Peyer's patch (tissue), 4 donors: ENCODE results near the gene AKAIN1. TPM values are rescaled to one million over a fixed set of nuclear protein-coding genes. Genes with fewer than 3 reads are reported as not detected.
A peak's percentile ranks its signal among the peaks of the same experiment; 100 is the strongest.

Experiments used
- DNase-seq, 3 donors: peaks; one replicate each; pipeline ENCODE4 v3.0.0-alpha.2; 2017 to 2019
- H3K27ac ChIP-seq, 4 donors: fragments of 200-600 bp; sonication (generic); one replicate each; pipeline ENCODE4 v1.5.1; 2016 to 2019
- H3K27me3 ChIP-seq, 2 donors: fragments of 200-600 bp; sonication (generic); one replicate each; pipeline ENCODE4 v1.5.1; 2019
- H3K36me3 ChIP-seq, 3 donors: fragments of 200-600 bp; sonication (generic); one replicate each; pipeline ENCODE4 v1.5.1; 2016 to 2019
- H3K4me1 ChIP-seq, 4 donors: fragments of 200-600 bp; sonication (generic); one replicate each; pipeline ENCODE4 v1.5.1; 2016 to 2019
- H3K4me3 ChIP-seq, 4 donors: fragments of 200-600 bp; sonication (generic); 1 replicate in 3 of 4; 2 replicates in 1 of 4; pipeline ENCODE4 v1.5.1; 2016 to 2019; ENCODE audit warnings: mild to moderate bottlenecking in 1 of 4
- H3K9me3 ChIP-seq, 4 donors: fragments of 200-600 bp; sonication (generic); one replicate each; pipeline ENCODE4 v1.5.1; 2016 to 2019; ENCODE audit warnings: mild to moderate bottlenecking in 1 of 4
- POLR2A ChIP-seq, 2 donors: fragments of 450-650 bp; IDR thresholded peaks; one replicate each; pipeline ENCODE4 v1.5.1; 2017; ENCODE audit warnings: antibody characterized with exemption in 2 of 2, mild to moderate bottlenecking in 2 of 2, moderate library complexity in 2 of 2
- total RNA-seq, 4 donors: library from RNA; depleted of rRNA; stranded (reverse); fragments of >200 nt; gene quantifications; one replicate each; pipeline ENCODE4 v1.1.0, GENCODE V29; 2016
- TF ChIP-seq, protein P1 (sequence below), 6 experiments: fragments of 450-650 bp in 4 of 6; fragments of 200-600 bp in 2 of 6; sonication (generic) in 1 of 6; IDR thresholded peaks; one replicate each; pipeline ENCODE4 v1.5.1; 2017 to 2019; ENCODE audit warnings: antibody characterized with exemption in 6 of 6, mild to moderate bottlenecking in 3 of 6, moderate library complexity in 1 of 6

The AKAIN1 gene
- total RNA-seq, 4 donors from 2014 or later, result not detected

DNA sequence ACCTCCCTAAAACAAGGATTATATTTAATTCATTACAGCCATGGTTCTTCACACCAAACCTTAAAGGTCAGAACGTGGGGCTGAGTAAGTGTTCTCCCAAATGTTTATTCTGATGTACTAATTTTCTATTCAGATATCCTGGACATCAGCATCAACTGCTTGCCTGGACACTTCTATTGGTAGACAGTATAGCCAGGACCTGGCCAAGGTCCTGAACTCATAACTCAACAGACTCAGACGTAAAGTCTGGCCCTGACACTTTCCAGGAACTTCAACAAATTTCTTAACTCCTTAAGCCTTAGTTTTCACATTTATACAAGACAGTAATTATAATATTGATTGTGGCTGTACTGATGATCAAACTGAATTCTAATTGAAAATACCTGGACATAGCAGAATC is 89.1 kb downstream of the AKAIN1 start:
- TF ChIP-seq POLR2A (IDR thresholded peaks at IDR 0.05), result no peak
- TF ChIP-seq, protein P1, sequence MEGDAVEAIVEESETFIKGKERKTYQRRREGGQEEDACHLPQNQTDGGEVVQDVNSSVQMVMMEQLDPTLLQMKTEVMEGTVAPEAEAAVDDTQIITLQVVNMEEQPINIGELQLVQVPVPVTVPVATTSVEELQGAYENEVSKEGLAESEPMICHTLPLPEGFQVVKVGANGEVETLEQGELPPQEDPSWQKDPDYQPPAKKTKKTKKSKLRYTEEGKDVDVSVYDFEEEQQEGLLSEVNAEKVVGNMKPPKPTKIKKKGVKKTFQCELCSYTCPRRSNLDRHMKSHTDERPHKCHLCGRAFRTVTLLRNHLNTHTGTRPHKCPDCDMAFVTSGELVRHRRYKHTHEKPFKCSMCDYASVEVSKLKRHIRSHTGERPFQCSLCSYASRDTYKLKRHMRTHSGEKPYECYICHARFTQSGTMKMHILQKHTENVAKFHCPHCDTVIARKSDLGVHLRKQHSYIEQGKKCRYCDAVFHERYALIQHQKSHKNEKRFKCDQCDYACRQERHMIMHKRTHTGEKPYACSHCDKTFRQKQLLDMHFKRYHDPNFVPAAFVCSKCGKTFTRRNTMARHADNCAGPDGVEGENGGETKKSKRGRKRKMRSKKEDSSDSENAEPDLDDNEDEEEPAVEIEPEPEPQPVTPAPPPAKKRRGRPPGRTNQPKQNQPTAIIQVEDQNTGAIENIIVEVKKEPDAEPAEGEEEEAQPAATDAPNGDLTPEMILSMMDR (IDR thresholded peaks at IDR 0.05), result no peak
- Histone ChIP-seq H3K36me3 (no peaks in the 10 kb centered on the region), H3K27ac (no peak overlapping the region), H3K4me1 (no peaks in the 10 kb centered on the region), H3K4me3 (no peak overlapping the region), H3K9me3 (no peaks in the 10 kb centered on the region), H3K27me3 (no peaks in the 10 kb centered on the region)
- no peak for DNase-seq

GRCh38 chr18:5106730-5107129 is 90.3 kb downstream of the AKAIN1 start:
- TF ChIP-seq, protein P1 (IDR thresholded peaks at IDR 0.05), result no peak
- no peak for TF ChIP-seq POLR2A (IDR thresholded peaks at IDR 0.05)

GRCh38 chr18:5104246-5104645 is 92.8 kb downstream of the AKAIN1 start:
- Histone ChIP-seq H3K27ac (no peak overlapping the region), H3K4me1 (no peaks in the 10 kb centered on the region), H3K27me3 (no peaks in the 10 kb centered on the region), H3K4me3 (no peak overlapping the region), H3K9me3 (no peaks in the 10 kb centered on the region), H3K36me3 (no peaks in the 10 kb centered on the region)
- TF ChIP-seq, protein P1 (IDR thresholded peaks at IDR 0.05), result no peak
- TF ChIP-seq POLR2A (IDR thresholded peaks at IDR 0.05), result no peak
- no peak for DNase-seq

More at GRCh38 chr18:5106730-5107129, 90.3 kb downstream of the AKAIN1 start:
- Histone ChIP-seq H3K27ac (no peak overlapping the region), H3K27me3 (no peaks in the 10 kb centered on the region), H3K4me1 (no peaks in the 10 kb centered on the region), H3K9me3 (no peaks in the 10 kb centered on the region), H3K4me3 (no peak overlapping the region), H3K36me3 (no peaks in the 10 kb centered on the region)
- DNase-seq, result no peak

DNA sequence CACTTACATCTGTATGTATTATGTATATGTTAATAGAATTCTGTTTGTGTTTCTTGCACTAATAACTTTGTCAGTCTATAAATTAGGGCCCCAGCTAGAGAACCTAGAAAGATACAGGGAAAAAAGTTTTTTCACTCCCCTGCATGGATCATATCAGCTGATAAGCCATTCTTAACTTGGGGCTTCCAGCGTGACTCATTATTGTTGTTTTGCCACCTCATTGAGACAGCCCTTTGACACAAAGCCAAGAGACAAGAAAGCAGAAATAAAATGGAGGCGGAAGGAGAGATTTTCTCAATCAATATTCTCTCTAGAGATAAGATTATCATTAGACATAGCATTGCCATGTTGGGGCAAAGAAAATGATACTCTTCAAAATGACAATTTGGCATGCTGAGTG is 93.4 kb downstream of the AKAIN1 start:
- H3K4me1 ChIP-seq, result no peaks in the 10 kb centered on the region
- H3K4me3 ChIP-seq, result no peak overlapping the region
- no peaks in the 10 kb centered on the region for H3K9me3 ChIP-seq
- no peak overlapping the region for H3K27ac ChIP-seq
- H3K27me3 ChIP-seq, result no peaks in the 10 kb centered on the region
- no peaks in the 10 kb centered on the region for H3K36me3 ChIP-seq
- TF ChIP-seq POLR2A (IDR thresholded peaks at IDR 0.05), result no peak
- TF ChIP-seq, protein P1 (IDR thresholded peaks at IDR 0.05), result no peak
- DNase-seq, result no peak

DNA sequence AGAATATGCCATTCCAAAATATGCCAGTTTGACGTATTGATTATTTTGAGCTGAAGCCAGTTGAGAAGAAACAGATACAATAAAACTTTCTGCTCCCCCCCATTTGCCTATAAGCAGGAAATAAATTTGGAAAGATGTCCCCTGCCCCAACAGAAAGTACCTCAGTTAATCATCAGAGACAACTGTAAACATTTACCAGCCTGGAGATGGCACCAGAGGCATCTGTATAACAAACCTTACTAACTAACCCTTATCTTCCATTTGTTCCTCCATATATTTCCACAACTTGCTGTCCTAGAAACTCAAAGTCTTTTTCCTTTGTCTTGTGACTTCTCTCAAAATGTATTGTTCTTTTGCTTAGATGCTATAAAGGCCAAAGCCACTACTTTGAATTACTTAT is 93.8 kb downstream of the AKAIN1 start:
- TF ChIP-seq, protein P1 (IDR thresholded peaks at IDR 0.05), result peak in 1 of 6 experiments; percentile 4
- no peak for TF ChIP-seq POLR2A (IDR thresholded peaks at IDR 0.05)
- Histone ChIP-seq H3K36me3 (no peaks in the 10 kb centered on the region), H3K27ac (no peak overlapping the region), H3K4me1 (no peaks in the 10 kb centered on the region), H3K27me3 (no peaks in the 10 kb centered on the region), H3K4me3 (no peak overlapping the region), H3K9me3 (no peaks in the 10 kb centered on the region)
- DNase-seq, result no peak

- H3K36me3 ChIP-seq, result no peaks in the 10 kb centered on the region
- H3K27ac ChIP-seq, result no peak overlapping the region
- H3K4me1 ChIP-seq, result no peaks in the 10 kb centered on the region
- no peaks in the 10 kb centered on the region for H3K9me3 ChIP-seq
- TF ChIP-seq POLR2A (IDR thresholded peaks at IDR 0.05), result no peak
- TF ChIP-seq, protein P1 (IDR thresholded peaks at IDR 0.05), result no peak
- DNase-seq, result no peak
- no peaks in the 10 kb centered on the region for H3K27me3 ChIP-seq
- H3K4me3 ChIP-seq, result no peak overlapping the region
Observed at GRCh38 chr18:5097116-5097703, 99.8 kb downstream of the AKAIN1 start.
